Measurements from ENCODE around the gene CAMKK1.
A peak's percentile ranks its signal among the peaks of the same experiment; 100 is the strongest.

CAMKK1 gene

DNA sequence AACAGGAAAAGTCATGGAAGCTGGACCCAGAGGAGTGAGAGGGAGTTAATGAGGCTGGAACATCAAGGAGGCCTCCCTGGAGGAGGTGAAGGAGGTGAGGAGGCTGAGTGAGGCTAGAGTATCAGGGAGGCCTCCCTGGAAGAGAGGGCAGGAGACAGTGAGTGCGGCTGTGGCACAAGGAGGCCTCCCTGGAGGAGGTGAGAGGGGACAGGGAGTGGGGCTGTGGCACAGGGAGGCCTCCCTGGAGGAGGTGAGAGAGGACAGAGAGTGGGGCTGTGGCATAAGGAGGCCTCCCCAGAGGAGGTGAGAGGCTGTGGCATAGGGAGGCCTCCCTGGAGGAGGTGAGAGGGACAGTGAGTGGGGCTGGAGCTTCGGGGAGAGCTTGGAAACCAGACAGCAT lies 5.5 kb downstream of the CAMKK1 start:
- no peak for DNase-seq
- in situ Hi-C loops (cut with HindIII; ENCODE audit: low pct_ligation_motif_present, low pct_unique_long_range_greater_than_20kb, low sequenced_read_pairs): no loop called here

GRCh38 chr17:3886776-3887175 lies 6.1 kb downstream of the CAMKK1 start:
- DNase-seq: no peak
- in situ Hi-C loops (cut with HindIII; ENCODE audit: low pct_ligation_motif_present, low pct_unique_long_range_greater_than_20kb, low sequenced_read_pairs): no loop called here

DNA sequence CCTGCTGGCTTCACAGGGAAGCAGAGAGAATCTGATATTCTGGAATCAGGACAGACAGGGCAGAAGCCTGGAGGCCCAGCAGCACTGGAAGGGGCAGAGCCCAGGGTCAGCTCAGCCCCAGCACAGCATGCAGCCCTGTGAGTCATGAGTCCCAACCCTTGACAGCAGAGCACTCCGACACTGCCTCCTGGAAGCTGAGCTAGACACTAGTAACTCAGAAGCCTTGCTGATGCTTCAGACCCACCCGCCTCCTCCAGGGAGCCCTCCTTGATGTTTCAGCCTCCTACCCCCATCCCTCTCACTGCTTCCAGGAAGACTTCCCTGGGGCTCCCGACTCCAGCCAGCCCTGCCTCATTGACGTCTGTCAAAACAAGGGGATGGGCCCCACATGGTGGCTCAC lies 6.9 kb downstream of the CAMKK1 start:
- peak; percentile 76 for DNase-seq
- in situ Hi-C loops (cut with HindIII; ENCODE audit: low pct_ligation_motif_present, low pct_unique_long_range_greater_than_20kb, low sequenced_read_pairs): no loop called here

DNA sequence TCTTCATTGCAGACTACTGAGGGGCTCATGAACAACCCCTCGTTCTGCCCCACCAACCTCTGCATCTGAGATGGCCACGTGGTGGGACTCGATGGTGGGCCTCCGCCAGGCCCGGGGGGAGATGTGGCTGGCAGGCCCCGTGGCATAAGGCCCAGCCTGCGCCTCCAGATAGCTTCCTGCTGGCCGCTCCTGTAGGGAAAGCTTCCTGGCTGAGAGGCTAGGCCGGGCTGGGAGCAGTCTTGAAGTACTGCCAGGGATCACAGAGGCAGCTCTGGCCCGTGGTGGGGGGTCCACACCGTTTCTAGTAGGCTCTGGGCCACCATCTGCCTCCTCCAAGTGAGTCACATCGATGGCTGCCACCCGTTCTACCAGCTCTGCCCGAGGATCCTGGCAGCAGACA lies 7.6 kb downstream of the CAMKK1 start:
- no peak for DNase-seq
- in situ Hi-C loops (cut with HindIII; ENCODE audit: low pct_ligation_motif_present, low pct_unique_long_range_greater_than_20kb, low sequenced_read_pairs): no loop called here

- DNase-seq: no peak
- in situ Hi-C loops (cut with HindIII; ENCODE audit: low pct_ligation_motif_present, low pct_unique_long_range_greater_than_20kb, low sequenced_read_pairs): no loop called here
Observed at GRCh38 chr17:3884188-3884587, 8.7 kb downstream of the CAMKK1 start.

DNA sequence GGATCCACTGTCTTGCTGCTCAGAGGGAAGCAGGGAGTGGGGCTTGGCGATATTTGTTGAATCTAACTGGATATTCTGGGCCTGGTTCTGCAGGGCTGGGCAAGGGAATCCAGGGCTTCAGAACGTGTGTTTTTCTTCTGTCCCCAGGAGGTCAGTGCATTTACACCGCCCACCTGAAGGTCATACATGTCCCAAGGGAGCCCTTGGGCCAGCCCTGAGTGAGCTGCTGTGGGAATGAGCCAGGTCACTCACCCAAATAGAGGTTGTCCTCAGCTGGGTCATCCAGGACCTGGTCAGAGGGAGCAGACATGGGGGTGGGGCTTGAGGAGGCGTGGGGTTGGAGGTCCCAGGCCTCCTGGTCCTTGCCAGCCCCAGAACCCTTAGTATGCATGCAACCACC lies 10.6 kb downstream of the CAMKK1 start:
- in situ Hi-C loops (cut with HindIII; ENCODE audit: low pct_ligation_motif_present, low pct_unique_long_range_greater_than_20kb, low sequenced_read_pairs): no loop called here

GRCh38 chr17:3880983-3881382 lies 11.9 kb downstream of the CAMKK1 start:
- in situ Hi-C loops (cut with HindIII; ENCODE audit: low pct_ligation_motif_present, low pct_unique_long_range_greater_than_20kb, low sequenced_read_pairs): no loop called here
- DNase-seq: no peak

More for the DNA sequence above, 10.6 kb downstream of the CAMKK1 start:
- DNase-seq: no peak

DNA sequence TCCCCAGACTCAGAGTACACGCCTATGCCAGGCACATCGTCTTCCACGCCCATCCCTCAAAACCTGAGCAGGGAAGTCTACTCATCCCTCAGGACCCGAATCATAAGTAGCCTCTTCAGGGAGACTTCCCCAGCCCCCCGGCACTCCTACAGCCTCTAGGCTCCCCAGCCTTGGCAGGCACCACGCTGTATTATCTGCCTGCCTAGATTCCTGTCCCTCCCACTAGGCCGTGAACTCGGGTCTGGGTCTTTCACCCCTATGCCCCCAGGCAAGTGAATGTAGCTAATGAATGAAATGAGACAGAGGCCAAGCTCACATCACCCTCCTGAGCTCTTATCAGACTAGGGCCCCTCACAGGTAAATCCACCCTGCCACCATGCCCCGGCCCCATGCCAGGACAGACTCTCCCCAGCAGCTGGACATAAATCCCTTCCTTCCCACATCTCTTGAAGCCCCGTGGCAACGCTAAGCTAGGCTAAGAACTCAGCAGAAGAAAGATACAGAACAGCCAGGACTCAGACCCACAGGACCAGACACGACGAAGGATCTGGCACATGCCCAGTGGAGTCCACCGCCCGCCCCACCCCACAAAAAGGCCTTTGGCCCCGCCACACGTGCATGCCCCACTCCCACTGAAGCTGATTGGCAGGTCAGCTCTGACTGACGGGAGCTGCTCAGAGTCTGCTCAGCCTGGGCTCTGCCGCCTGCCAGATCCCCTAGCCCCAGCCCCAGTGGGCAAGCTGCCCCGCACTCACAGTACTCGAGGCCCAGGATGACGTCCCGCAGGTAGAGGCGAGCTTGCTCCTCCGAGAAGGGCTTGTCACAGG lies 13.0 kb downstream of the CAMKK1 start:
- in situ Hi-C loops (cut with HindIII; ENCODE audit: low pct_ligation_motif_present, low pct_unique_long_range_greater_than_20kb, low sequenced_read_pairs): no loop called here

GRCh38 chr17:3879186-3879585 lies 13.7 kb downstream of the CAMKK1 start:
- in situ Hi-C loops (cut with HindIII; ENCODE audit: low pct_ligation_motif_present, low pct_unique_long_range_greater_than_20kb, low sequenced_read_pairs): no loop called here
- no peak for DNase-seq

More for the DNA sequence above, 13.0 kb downstream of the CAMKK1 start:
- no peak for DNase-seq

- in situ Hi-C loops (cut with HindIII; ENCODE audit: low pct_ligation_motif_present, low pct_unique_long_range_greater_than_20kb, low sequenced_read_pairs): no loop called here
Observed at GRCh38 chr17:3877220-3877619, 15.6 kb downstream of the CAMKK1 start.

DNA sequence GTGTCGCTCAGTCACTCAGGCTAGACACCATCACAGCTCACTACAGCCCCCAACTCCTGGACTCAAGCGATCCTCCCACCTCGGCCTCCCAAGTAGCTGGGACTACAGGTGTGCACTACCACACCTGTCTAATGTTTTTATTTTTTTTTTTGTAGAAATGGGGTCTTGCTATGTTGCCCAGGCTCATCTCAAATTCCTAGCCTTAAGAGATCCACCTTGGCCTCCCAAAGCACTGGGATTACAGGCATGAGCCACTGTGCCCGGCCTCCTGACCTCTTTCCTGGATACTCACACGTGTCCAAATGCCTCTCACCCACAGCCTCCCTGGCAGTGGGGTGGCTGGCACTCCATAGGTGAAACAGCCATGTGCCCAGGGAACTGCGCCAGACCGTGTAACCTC lies 17.5 kb downstream of the CAMKK1 start:
- DNase-seq: no peak
- in situ Hi-C loops (cut with HindIII; ENCODE audit: low pct_ligation_motif_present, low pct_unique_long_range_greater_than_20kb, low sequenced_read_pairs): no loop called here

More at GRCh38 chr17:3877220-3877619, 15.6 kb downstream of the CAMKK1 start:
- no peak for DNase-seq

DNA sequence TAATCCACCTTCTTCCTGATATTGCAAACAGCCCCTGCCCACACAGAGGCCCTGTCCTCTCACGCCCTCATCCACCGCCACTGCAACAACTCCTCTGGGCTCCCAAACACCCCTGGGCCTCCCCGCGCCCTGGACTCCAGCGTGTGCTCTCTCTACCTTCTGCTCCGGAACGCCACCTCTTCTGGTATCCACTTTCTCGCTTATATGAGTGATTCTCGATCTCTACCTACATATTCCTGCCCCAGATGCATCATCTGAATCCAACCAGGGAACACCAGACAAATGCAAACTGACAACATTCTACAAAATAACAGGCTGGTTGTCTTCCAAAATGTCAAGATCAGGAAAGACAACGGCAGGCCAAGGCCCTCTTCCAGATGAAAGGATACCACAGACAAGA lies 19.0 kb downstream of the CAMKK1 start:
- in situ Hi-C loops (cut with HindIII; ENCODE audit: low pct_ligation_motif_present, low pct_unique_long_range_greater_than_20kb, low sequenced_read_pairs): no loop called here
- DNase-seq: no peak

DNA sequence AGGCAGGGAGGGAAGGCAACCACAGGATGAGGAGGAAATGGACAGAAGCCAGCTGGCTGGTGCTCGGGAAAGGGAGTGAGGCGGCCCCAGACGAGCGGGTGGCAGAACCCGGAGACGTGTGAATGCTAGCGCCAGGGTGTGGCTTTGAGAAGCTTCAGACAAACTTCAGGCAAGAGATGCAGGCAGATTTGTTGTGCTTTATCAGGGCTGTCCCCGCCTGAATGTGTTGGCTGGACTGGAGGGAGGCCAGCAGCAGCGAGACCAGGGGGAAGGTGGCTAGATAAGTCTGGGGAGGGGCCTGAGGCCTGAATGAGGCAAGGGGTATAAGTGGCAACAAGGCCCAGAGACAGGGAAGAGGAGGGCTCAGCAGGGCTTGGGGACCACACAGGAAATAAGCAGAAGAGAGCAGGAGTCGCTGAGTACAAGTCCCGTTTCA lies 22.0 kb downstream of the CAMKK1 start:
- in situ Hi-C loops (cut with HindIII; ENCODE audit: low pct_ligation_motif_present, low pct_unique_long_range_greater_than_20kb, low sequenced_read_pairs): no loop called here
- DNase-seq: no peak

GRCh38 chr17:3867606-3868005 lies 25.2 kb downstream of the CAMKK1 start:
- in situ Hi-C loops (cut with HindIII; ENCODE audit: low pct_ligation_motif_present, low pct_unique_long_range_greater_than_20kb, low sequenced_read_pairs): no loop called here
- no peak for DNase-seq

GRCh38 chr17:3867106-3867505 lies 25.7 kb downstream of the CAMKK1 start:
- no peak for DNase-seq
- in situ Hi-C loops (cut with HindIII; ENCODE audit: low pct_ligation_motif_present, low pct_unique_long_range_greater_than_20kb, low sequenced_read_pairs): no loop called here

DNA sequence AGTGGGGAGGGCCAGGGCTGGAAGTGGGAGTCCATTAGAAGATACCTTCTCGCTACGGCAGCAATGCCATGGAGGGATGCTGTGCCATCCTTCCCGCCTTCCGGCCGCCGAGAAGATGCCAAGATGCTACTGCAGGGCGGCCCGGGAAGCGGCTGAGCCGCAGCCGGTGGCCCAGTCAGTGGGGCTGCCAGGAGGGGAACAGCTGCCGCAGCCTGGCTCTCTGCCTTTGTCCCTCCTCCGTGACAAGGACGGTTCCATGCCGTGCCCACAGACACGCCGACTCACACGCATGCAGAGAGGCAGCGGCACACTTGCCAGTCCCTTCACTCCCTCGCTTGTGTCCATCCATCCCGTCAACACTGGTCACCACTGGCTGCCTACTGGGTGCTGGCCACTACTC lies 26.6 kb downstream of the CAMKK1 start:
- in situ Hi-C loops (cut with HindIII; ENCODE audit: low pct_ligation_motif_present, low pct_unique_long_range_greater_than_20kb, low sequenced_read_pairs): no loop called here
- DNase-seq: no peak

- DNase-seq: peak; percentile 57
- in situ Hi-C loops (cut with HindIII; ENCODE audit: low pct_ligation_motif_present, low pct_unique_long_range_greater_than_20kb, low sequenced_read_pairs): no loop called here
Observed at GRCh38 chr17:3865176-3865575, 27.7 kb downstream of the CAMKK1 start.

GRCh38 chr17:3864534-3864933 lies 28.3 kb downstream of the CAMKK1 start:
- DNase-seq: no peak
- in situ Hi-C loops (cut with HindIII; ENCODE audit: low pct_ligation_motif_present, low pct_unique_long_range_greater_than_20kb, low sequenced_read_pairs): no loop called here

DNA sequence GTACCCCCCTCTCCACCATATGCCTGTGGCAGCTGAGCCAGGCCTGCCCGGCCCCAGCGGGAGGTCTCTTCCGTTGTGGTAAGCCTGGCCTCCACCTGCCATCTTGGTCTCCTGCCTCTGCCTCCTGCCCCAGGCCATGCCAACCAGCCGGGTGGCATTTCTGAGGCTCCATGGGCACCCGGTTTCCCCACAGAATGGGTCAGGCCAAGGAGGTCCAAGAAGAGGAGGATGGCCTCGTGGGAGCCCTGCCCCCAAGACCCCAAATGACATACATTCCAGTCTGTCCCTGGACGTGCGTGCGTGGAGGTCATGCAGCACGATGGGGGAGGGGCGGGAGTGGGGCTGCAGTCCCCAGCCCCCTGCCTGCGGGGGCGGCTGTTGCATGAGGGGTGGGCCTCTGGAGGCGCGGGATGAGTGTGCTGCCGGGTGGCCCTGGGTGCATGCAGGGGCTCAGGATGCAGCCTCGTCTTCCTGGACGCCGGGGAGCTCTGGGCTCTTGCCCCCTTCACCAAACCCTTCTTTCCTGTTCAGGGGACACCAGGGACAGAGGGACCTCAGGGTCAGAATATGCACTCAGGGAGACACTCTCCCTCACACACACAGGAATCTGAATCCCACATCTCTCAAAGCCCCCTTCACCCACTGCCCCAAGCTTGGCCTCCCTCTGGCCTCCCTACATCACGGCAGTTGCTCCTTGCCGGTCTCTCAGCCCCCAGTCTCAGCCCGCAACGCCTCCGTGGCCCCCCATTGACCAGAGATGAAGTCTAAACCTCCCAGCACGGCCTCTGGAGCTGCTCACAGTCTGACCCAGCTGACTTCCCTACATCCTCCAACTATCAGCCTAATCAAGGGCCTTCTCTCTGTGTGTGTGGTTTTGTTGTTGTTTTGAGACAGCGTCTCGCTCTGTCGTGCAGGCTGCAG lies 30.8 kb downstream of the CAMKK1 start:
- in situ Hi-C loops (cut with HindIII; ENCODE audit: low pct_ligation_motif_present, low pct_unique_long_range_greater_than_20kb, low sequenced_read_pairs): no loop called here
- DNase-seq: no peak
